ENCODE results near the gene GMDS.

DNA sequence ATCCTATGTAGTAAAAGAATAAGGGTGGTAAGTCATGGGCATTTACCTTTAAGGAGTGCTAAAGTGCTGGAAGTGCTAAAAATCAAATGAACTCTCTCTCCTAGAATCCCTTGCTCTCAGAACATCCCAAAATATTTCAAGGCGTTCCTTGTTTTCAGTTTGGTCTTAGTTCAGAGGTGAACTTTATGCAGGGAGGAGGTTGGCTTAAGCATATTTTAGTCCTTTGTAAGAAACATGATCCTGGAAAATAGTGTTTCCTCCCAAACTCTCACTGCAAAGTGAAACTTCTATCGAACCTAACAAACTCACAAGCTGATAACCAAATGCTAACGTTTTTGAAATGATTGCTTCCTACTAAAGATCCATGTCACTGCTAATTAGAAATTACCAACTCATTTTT, 404.3 kb downstream of the GMDS start:
- TF ChIP-seq, protein P1, sequence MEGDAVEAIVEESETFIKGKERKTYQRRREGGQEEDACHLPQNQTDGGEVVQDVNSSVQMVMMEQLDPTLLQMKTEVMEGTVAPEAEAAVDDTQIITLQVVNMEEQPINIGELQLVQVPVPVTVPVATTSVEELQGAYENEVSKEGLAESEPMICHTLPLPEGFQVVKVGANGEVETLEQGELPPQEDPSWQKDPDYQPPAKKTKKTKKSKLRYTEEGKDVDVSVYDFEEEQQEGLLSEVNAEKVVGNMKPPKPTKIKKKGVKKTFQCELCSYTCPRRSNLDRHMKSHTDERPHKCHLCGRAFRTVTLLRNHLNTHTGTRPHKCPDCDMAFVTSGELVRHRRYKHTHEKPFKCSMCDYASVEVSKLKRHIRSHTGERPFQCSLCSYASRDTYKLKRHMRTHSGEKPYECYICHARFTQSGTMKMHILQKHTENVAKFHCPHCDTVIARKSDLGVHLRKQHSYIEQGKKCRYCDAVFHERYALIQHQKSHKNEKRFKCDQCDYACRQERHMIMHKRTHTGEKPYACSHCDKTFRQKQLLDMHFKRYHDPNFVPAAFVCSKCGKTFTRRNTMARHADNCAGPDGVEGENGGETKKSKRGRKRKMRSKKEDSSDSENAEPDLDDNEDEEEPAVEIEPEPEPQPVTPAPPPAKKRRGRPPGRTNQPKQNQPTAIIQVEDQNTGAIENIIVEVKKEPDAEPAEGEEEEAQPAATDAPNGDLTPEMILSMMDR (IDR thresholded peaks at IDR 0.05 in 4 of 5, conservative IDR thresholded peaks at IDR 0.05 in 1 of 5), result no peak
- no peak for TF ChIP-seq POLR2A (IDR thresholded peaks at IDR 0.05)

All from gastrocnemius medialis (tissue), 4 donors.